ENCODE data around the gene LPXN.
A peak's percentile ranks its signal among the peaks of the same experiment; 100 is the strongest.

Gene LPXN

GRCh38 chr11:58575377-58576020, at the start of gene LPXN:
LPXN (minus strand) TSS chr11:58575856; CDS start chr11:58575772, 84 bp downstream.
- DNase-seq (ENCODE audit: low spot score), result peak; percentile 10

- DNase-seq (ENCODE audit: low spot score), result no peak
Observed at GRCh38 chr11:58625086-58625485, 49.4 kb upstream of the LPXN start.

- no peak for DNase-seq (ENCODE audit: low spot score)
Observed at GRCh38 chr11:58622344-58622743, 46.7 kb upstream of the LPXN start, which contains the start of gene CNTF. CNTF (plus strand) TSS chr11:58622665; CDS start chr11:58622753, 88 bp downstream.

- DNase-seq (ENCODE audit: low spot score), result no peak
Observed at GRCh38 chr11:58621586-58622262, 46.1 kb upstream of the LPXN start.

GRCh38 chr11:58617976-58618557, 42.4 kb upstream of the LPXN start:
- DNase-seq (ENCODE audit: low spot score), result peak; percentile 59

GRCh38 chr11:58616594-58616993, 40.9 kb upstream of the LPXN start:
- peak; percentile 76 for DNase-seq (ENCODE audit: low spot score)

GRCh38 chr11:58615559-58615958, 39.9 kb upstream of the LPXN start:
- no peak for DNase-seq (ENCODE audit: low spot score)

GRCh38 chr11:58613228-58613627, 37.6 kb upstream of the LPXN start:
- no peak for DNase-seq (ENCODE audit: low spot score)

GRCh38 chr11:58609723-58610122, 34.1 kb upstream of the LPXN start:
- DNase-seq (ENCODE audit: low spot score), result no peak

GRCh38 chr11:58608331-58608730, 32.7 kb upstream of the LPXN start:
- no peak for DNase-seq (ENCODE audit: low spot score)

GRCh38 chr11:58606930-58607714, 31.5 kb upstream of the LPXN start:
- DNase-seq (ENCODE audit: low spot score), result no peak

- DNase-seq (ENCODE audit: low spot score), result no peak
Observed at GRCh38 chr11:58600510-58600909, 24.9 kb upstream of the LPXN start.

- no peak for DNase-seq (ENCODE audit: low spot score)
Observed at GRCh38 chr11:58597486-58598144, 22.0 kb upstream of the LPXN start.

- no peak for DNase-seq (ENCODE audit: low spot score)
Observed at GRCh38 chr11:58596621-58597020, 21.0 kb upstream of the LPXN start.

GRCh38 chr11:58594826-58595225, 19.2 kb upstream of the LPXN start:
- DNase-seq (ENCODE audit: low spot score), result no peak

GRCh38 chr11:58592760-58593472, 17.3 kb upstream of the LPXN start:
- DNase-seq (ENCODE audit: low spot score), result no peak

- no peak for DNase-seq (ENCODE audit: low spot score)
Observed at GRCh38 chr11:58591659-58592058, 16.0 kb upstream of the LPXN start.

- DNase-seq (ENCODE audit: low spot score), result peak; percentile 7
Observed at GRCh38 chr11:58586998-58587397, 11.3 kb upstream of the LPXN start.

GRCh38 chr11:58582437-58582836, 6.8 kb upstream of the LPXN start:
- peak; percentile 11 for DNase-seq (ENCODE audit: low spot score)

- DNase-seq (ENCODE audit: low spot score), result no peak
Observed at GRCh38 chr11:58580311-58580710, 4.7 kb upstream of the LPXN start.

Measured in hematopoietic multipotent progenitor cell treated with erythropoietin and hydrocortisone succinate and interleukin-3 and kit ligand, for 17 days (in vitro differentiated cells).